ENCODE measurements around the gene RLN2. TPM values are rescaled to one million over a fixed set of nuclear protein-coding genes. Genes with fewer than 3 reads are reported as not detected.
"Not testable (repeated sequence)": the region's sequence is repeated elsewhere in the genome, so short reads cannot be mapped to it uniquely, and the experiment has no call there.

The RLN2 gene, protein sequence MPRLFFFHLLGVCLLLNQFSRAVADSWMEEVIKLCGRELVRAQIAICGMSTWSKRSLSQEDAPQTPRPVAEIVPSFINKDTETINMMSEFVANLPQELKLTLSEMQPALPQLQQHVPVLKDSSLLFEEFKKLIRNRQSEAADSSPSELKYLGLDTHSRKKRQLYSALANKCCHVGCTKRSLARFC
- total RNA-seq (2014; rRNA removed; shearing (Covaris generic)): not detected in 2 replicates

DNA sequence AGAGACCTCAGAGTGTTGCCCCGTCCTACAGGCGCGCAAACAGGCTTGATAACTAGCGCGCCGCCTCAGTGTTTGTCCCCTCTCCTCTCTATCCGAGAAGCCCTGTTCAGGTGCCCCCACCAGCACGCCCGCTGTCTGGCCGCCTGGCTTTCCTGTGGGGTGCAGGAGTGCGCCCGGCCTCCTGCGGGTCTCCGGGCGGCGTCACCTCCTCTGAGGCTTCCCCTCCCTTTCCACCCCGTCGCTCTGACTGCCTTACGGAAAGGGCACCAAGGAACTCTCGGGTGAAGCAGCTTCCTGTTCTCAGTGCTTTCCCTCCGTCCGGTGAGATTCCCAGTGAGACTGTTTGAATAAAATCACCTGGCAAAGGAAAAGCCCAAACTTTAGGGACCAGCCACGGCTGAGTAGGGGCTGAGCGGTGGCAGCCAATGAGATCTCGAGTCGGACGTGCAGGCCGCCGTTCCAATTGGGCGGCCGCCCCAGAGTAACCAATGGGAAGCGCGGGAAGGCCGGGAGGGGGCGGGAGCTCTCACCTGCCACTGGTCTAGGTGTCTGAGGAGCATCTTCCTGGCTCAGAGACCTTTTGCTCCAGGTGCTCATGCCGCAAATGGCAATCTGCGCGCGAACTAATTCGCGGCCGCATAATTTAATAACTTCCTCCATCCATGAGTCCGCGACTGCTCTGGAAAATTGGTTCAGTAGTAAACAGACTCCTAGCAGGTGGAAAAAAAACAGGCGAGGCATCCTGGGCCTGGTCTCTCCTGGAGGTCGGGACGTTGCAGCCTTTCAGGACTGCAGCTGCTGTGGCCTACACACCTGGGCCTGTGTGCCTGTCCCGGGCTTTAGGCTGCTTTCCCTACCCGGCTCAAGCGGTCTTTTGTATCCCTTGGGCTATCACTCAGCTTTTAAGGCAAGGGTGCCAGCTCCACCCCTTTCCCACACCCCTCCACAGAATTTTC lies at the start of gene RLN2:
TSS of gene RLN2 (minus strand) at position 877 of the 956 bp plus-strand sequence. CDS start at position 741, 136 bp downstream.
- not testable (repeated sequence) for DNase-seq (ENCODE audit: low spot score)

DNA sequence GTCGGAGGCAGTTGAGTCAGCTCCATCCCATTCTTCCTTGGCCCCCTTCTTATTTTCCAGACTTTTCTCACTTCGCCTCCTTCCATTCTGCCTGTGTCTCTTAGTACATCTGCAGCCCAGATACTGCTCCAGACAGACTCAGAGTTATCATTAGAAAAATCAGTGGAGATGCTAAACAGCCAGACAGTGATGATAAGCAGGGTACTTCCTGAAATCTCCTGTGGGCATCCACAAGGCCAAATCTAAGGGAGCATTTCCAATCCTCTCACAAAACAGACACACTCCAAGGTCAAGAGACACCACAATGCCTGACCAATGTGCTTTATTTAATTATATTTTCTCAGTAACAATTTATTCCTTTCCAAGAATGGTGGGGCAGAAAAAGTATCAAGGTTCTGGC lies 49.7 kb upstream of the RLN2 start:
- DNase-seq (ENCODE audit: low spot score): no peak

DNA sequence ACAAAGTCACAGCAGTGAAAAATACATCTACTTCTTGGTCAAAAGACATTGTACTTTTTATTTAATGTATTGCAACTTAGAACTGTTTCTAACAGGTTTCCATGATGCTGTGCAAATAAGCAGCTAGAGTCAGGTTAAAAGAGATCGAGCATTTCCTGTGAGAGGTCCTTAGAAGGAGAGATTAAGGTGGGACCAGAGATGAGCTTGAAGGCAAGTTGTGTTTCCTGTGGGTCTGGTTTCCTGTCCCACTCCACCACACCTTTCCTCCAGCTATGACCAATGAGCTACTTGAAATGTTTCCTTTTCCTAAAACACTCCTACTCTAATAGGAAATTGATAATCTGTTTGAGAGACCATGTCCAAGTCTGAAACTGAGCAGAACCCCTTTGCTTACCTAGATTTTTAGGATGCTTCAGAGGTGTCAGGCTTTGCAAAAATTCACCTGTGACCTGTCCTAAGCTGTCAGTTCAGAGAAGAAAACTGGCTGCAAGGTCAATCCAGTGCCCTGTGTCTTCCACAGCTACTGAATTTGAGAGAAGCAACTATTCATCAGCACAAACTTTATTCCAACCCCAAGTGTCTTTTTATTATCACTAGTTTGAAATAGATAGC lies 48.2 kb upstream of the RLN2 start:
- no peak for DNase-seq (ENCODE audit: low spot score)

DNA sequence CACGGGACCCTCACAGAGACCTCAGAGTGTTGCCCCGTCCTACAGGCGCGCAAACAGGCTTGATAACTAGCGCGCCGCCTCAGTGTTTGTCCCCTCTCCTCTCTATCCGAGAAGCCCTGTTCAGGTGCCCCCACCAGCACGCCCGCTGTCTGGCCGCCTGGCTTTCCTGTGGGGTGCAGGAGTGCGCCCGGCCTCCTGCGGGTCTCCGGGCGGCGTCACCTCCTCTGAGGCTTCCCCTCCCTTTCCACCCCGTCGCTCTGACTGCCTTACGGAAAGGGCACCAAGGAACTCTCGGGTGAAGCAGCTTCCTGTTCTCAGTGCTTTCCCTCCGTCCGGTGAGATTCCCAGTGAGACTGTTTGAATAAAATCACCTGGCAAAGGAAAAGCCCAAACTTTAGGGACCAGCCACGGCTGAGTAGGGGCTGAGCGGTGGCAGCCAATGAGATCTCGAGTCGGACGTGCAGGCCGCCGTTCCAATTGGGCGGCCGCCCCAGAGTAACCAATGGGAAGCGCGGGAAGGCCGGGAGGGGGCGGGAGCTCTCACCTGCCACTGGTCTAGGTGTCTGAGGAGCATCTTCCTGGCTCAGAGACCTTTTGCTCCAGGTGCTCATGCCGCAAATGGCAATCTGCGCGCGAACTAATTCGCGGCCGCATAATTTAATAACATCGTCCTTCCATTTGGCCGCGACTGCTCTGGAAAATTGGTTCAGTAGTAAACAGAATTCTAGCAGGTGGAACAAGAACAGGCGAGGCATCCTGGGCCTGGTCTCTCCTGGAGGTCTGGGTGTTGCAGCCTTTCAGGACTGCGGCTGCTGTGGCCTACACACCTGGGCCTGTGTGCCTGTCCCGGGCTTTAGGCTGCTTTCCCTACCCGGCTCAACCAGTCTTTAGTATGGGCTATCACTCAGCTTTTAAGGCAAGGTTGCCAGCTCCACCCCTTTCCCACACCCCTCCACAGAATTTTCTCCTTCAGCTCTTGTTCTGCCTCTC lies 34.8 kb upstream of the RLN2 start, which contains the start of gene RLN1:
TSS of gene RLN1 (minus strand) at position 885 of the 990 bp plus-strand sequence. CDS start at position 755, 130 bp downstream.
- not testable (repeated sequence) for DNase-seq (ENCODE audit: low spot score)

DNA sequence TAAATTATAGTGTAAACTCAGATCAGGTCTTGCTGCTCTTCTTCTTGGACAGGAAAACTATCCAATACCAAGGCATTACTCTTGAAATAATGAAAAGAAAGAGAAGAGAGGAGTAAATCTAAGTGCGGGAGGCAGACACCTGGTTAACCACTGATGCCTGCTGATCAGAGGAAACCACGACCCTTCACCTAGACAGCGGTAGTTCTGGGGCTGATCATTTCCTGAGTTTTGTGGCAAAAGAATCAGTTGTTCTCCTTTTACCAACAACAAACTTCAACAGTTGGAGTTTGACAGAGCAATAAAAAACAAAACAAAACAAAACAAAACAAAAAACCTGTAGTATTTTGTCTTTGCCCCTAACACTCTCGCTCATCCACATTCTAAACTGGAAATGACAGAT lies 32.2 kb upstream of the RLN2 start:
- no peak for DNase-seq (ENCODE audit: low spot score)

DNA sequence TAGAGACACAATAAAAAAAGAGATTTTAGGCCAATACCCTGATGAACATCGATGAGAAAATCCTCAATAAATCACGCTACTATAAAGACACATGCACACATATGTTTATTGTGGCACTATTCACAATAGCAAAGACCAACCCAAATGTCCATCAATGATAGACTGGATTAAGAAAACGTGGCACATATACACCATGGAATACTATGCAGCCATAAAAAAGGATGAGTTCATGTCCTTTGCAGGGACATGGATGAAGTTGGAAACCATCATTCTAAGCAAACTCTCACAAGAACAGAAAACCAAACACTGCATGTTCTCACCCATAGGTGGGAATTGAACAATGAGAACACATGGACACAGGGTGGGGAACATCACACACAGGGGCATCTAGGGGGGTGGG lies 26.8 kb upstream of the RLN2 start:
- not testable (repeated sequence) for DNase-seq (ENCODE audit: low spot score)

DNA sequence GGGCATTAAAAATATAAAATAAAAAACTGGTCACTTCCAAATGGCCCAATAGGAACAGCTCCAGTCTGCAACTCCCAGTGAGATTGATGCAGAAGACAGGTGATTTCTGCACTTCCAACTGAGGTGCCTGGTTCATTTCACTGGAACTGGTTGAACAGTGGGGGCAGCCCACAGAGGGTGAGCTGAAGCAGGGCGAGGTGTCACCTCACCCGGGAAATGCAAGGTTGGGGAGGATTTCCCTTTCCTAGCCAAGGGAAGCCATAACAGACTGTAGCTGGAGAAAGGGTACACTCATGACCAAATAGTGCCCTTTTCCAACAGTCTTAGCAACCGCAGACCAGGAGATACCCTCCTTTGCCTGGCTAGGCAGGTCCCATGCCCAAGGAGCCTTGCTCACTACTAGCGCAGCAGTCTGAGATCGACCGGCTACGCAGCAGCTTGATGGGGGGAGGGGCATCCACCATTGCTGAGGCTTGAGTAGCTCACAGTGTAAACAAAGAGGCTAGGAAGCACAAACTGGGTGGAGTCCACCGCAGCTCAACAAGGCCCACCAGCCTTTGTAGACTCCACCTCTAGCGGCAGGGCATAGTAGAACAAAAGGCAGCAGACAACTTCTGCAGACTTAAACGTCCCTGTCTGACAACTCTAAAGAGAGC lies 22.5 kb upstream of the RLN2 start:
- DNase-seq (ENCODE audit: low spot score): no peak

DNA sequence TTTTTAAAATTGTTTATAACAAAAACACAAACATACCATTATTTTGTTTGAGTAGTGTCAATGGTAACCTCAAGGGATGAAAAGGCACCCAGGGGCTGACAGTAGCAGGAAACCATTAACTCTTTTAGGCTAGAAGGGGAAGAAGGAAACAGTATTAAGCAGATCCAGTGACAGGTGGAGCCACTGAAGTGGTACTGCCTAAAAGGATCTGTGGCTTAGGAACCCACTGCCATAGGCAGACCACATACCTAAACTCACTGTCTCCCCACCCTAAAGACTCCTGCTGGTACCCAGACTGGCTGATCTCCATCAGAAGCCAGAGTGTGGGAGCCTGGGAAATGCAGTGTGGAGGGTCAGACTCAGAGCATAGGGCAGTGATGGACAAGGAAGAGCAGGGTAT lies 21.7 kb upstream of the RLN2 start:
- DNase-seq (ENCODE audit: low spot score): no peak

DNA sequence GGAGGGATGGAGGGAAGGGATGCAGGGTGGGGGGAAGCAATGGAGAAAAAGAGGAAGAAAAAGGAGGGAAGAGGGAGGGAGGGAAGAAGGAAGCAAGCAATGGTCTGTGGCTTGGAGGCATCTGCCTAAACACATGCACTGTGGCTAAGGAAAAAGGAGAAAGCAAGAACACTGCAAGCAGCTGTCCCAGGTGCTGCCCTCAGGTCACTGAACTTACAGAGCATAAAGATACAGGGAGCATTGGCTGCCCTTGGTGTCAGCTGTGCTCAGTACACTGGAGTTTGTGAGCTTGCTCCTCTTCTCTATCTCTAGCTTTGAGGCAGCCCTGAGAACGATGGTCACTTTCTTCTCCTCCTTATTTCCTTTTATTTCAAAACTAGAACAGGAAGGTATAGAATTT lies 17.1 kb upstream of the RLN2 start:
- not testable (repeated sequence) for DNase-seq (ENCODE audit: low spot score)

DNA sequence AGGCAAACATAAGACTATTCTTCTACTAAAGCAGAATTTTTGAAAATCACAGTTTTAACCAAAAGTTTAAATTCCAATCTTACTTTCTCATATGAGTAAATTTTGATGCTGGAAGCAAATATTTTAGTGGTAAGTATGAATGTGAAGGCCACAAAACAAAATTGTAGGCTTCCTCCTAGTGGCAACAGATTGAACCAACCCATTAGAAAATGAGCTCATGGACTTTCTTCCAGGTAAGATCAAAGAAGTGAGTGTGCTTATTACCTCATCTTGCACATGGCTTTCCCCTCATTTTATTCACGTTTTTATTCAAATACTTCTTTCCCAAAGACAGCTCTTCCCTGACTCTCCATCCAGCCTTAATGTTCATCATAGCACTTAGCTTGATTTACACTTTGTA lies 16.5 kb upstream of the RLN2 start:
- DNase-seq (ENCODE audit: low spot score): no peak

DNA sequence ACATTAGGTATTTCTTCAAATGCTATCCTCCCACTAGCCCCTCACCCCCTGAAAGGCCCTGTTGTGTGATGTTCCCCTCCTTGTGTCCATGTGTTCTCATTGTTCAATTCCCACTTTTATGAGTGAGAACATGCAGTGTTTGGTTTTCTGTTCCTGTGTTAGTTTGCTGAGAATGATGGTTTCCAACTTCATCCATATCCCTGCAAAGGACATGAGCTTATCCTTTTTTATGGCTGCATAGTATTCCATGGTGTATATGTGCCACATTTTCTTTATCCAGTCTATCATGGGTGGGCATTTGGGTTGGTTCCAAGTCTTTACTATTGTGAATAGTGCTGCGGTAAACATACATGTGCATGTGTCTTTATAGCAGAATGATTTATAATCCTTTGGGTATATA lies 11.9 kb upstream of the RLN2 start:
- DNase-seq (ENCODE audit: low spot score): not testable (repeated sequence)

DNA sequence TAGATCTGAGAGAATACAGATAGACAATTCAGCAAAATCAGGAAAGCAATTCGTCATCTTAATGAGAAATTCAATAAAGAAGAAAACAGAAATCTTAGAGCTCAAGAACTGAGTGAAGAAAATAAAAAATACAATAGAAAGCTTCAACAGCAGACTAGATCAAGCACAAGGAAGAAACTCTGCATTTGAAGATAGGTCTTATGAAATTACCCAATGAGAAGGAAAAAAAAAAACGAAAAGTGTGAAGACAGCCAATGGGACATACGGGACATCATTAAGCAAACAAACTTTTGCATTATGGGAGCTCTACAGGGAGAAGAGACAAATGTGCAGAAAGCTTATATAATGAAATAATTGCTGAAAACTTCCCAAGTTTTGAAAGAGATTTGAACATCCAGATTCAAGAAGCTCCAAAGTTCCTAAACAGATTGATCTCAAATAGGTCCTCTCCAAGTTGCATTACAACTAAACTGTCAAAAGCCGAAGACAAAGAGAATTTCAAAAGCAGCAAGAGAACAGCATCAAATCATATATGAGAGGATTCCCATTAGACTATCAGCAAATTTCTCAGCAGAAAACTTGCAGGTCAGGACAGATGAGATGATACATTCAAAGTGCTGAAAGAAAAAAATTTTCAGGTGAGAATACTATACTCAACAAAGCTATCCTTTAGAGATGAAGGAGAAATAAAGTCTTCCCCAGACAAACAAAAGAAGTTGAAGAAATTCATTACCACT lies 10.8 kb upstream of the RLN2 start:
- DNase-seq (ENCODE audit: low spot score): no peak

DNA sequence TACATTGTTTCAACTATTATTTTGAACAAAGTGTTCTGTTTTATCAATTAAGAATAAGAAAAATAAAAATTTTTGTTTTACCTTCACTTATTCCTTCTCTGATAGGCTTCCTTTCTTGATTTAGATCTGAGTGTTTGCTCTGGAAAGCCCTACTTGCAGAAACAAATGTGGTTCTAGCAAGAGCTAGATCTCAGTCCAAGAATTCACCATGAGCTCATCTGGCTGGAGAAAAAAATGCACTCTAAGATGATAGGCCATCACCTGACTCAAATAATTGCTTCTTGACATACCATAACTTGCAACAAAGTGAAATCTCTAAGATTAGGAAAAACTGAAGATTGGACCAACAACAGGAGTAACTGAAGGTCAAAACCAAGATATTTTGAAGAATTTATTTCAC lies 6.3 kb upstream of the RLN2 start:
- no peak for DNase-seq (ENCODE audit: low spot score)

DNA sequence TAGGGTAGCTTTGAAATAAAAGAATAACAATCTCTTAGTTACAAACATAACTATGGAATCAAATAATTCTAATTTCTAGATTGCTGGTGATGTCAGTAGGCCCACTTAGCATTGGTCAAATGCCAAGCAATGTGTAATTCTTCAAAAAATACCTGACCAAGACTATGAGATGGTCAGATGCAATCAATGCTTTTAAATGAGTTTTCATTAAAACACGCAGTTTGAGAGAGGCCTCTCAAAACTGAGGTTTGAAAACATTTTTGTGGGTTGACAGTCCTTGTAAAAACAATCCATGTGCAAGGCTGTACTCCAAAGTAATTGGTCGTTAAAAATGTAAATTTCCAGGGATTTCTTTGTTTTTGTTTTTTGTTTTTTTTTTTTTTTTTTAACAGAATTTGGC lies 1.2 kb upstream of the RLN2 start:
- no peak for DNase-seq (ENCODE audit: low spot score)

DNA sequence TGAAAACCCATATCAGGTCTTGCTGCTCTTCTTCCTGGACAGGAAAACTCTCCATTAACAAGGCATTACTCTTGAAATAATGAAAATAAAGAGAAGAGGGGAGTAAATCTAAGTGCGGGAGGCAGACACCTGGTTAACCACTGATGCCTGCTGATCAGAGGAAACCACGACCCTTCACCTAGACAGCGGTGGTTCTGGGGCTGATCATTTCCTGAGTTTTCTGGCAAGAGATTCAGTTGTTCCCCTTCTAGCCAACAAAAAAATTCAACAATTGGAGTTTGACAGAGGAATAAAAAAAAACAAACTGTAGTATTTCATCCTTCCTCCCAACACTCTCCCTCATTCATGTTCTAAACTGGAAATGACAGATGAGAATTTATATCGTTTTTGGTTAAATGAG lies 3.0 kb downstream of the RLN2 start:
- DNase-seq (ENCODE audit: low spot score): no peak

DNA sequence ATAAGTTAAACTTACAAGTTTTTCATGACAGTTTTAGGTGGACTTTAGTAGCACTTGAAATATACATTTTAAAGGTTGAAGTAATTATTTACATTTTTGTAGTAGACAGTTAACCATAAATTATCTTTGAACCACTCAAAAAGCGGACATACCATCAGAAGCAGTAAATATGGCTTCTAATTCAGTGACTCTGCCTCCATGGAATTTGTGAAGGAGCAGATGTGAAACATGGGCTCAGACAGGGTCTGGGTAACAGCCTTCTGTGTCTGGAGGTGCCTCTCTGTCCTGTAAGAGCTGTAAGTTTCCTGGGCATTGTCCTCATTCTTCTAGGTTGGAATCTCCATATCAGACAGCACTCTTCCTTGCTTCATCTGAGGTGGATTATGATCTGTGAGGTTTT lies 12.4 kb downstream of the RLN2 start:
- DNase-seq (ENCODE audit: low spot score): no peak

DNA sequence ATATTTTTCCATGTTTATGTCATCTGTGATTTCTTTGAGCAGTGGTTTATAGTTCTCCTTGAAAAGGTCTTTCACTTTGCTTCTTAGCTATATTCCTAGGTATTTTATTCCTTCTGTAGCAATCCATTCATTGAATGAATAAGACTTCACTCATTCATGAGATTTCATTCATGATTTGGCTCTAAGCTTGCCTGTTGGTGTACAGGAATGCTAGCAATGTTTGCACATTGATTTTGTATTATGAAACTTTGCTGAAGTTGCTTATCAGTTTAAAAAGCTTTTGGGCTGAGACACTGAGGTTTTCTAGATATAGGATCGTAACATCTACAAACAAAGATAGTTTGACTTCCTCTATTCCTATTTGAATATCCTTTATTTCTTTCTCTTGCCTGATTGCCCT lies 15.9 kb downstream of the RLN2 start:
- DNase-seq (ENCODE audit: low spot score): no peak

DNA sequence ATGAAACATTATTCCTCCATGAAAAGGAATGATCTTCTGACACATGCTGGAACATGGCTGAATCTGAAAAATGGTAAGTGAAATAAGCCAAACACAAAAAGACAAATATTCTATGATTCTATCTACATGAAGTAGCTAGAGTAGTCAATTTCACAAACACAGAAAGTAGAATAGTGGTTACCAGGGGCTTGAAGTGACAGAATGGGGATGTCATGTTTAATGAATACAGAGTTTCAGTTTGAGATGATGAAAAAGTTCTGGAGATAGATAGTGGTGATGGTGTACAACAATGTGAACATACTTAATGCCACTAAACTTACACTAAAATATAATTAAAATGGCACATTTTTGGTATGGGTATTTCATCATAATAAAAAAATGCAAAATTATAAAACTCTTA lies 18.3 kb downstream of the RLN2 start:
- DNase-seq (ENCODE audit: low spot score): no peak

DNA sequence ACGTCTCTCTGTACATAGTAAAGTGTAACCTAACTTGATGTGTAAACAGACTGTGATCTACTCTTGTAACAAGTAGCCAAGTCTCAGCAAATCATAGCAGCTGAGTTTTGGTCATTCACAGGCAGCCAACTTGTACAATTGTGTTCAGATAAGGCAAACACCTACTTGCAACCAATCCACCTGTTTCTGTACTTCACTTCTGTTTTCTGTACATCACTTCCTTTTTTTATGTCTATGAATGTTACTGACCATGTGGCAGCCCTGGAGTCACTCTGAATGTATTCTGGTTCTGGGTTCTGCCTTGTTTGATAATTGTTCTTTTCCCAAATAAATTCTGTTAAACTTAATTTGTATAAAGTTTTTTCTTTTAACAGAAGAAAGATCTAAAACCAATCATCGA lies 26.0 kb downstream of the RLN2 start:
- no peak for DNase-seq (ENCODE audit: low spot score)

DNA sequence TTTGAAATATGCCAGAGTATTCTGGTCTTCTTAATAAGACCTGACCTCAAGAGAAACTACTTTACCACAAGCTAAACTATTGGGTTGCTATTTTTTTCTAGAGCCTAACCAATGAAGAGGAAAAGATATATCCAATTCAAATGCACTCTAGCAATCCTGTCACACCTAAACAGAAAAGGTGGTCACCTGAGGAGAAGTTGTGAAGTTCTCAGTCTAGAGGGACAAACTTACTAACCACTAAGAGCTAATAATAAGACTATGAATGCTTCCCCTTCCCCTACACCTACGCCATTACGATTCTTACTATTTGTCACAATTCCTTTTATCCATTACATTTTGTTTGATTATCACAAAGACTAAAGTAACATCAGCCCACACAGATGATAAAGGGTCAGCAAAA lies 29.7 kb downstream of the RLN2 start:
- no peak for DNase-seq (ENCODE audit: low spot score)

Data from A172 (cell line).